ENCODE results near the gene KRTAP10-12.

Gene KRTAP10-12

DNA sequence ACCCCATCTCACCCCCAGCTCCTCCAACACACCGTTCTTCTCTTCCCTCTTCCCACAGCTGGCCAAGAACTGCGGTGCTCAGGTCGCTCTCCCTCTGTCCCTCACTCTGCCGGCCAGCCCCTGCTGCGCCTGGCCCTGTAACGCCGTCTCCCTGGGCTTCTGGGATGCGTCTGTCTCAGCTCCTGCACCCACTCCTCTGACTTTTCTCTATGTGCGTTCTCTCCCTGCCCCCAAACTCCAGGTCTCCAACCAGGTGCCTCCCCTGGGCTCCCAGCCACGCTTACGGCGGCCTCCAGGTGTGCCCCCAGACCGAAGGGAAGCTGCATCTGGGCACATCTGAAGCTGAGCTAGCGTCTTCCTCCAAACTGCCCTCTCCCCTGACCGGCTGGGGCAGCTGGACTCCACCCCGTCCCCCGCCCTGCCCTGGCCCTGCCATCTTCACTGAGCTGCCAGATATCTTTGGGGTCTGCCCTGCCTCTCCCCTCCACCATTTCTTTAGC is 2.6 kb downstream of the KRTAP10-12 start:
- DNase-seq, result no peak

DNA sequence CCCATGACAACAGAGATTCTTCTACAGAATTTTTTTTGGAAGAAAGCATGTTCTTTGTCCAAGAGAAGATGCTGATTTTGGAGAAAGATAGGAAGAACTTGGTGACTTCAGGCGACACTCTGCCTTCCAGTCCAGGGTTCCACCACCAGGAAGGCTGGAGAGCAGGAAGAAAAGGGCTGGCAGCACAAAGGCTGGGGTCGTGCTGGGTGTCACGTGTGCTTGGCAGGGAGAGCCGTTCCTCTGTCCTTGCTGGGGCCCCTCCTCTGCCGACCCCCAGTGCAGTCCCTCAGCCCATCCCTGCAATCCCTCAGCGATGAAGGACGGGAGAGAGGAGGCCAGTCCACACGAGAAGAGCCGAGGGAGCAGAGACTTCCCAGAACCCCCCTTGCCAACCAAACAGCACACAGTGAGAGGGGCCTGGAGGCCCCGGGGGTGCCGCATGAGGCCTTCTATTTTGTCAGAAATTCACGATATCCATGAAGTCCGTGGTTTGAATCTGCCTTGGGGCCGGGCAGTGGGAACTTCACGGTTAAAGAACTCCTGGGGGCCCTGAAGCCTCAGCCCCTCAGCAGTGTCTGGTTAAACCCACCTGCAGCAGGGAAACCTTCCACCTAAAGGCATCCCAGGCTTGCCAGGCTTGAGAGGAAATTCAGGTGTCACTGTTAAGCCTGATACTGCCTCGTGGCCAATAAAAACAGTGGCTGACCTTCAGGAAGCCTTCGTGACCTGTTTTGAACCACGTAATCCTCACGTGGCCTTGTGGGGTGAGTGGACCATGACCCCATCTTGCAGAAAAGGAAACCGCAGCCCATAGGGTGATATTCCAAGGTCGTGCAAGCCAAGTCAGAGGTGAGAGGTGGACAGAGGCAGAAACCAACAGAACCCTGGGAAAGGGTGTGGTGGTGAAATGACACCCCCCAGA is 3.4 kb downstream of the KRTAP10-12 start:
- no peak for DNase-seq

GRCh38 chr21:44701023-44701400 is 4.0 kb downstream of the KRTAP10-12 start:
- no peak for DNase-seq

DNA sequence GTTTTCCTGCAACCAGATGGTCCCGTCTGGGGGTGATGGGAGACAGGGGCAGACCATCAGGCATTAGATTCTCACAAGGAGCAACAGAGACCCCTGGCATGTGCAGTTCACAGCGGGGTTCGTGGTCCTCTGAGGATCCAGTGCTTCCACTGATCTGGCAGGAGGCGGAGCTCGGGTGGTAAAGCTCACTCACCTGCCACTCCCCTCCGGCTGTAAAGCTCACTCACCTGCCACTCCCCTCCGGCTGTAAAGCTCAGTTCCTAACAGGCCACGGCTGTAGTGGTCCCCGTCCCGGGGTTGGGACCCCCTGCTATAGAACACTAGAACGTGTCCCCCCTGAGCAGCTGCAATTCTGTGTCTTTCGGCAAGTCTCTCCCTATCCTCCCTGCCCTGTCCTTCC is 4.6 kb downstream of the KRTAP10-12 start:
- DNase-seq, result no peak

- no peak for DNase-seq
Measured at GRCh38 chr21:44702111-44702972, 5.4 kb downstream of the KRTAP10-12 start.

- no peak for DNase-seq
Measured at GRCh38 chr21:44702973-44703730, 6.2 kb downstream of the KRTAP10-12 start.

- DNase-seq, result no peak
Measured at GRCh38 chr21:44703731-44704635, 7.0 kb downstream of the KRTAP10-12 start.

- DNase-seq, result no peak
Measured at GRCh38 chr21:44704636-44705001, 7.6 kb downstream of the KRTAP10-12 start.

DNA sequence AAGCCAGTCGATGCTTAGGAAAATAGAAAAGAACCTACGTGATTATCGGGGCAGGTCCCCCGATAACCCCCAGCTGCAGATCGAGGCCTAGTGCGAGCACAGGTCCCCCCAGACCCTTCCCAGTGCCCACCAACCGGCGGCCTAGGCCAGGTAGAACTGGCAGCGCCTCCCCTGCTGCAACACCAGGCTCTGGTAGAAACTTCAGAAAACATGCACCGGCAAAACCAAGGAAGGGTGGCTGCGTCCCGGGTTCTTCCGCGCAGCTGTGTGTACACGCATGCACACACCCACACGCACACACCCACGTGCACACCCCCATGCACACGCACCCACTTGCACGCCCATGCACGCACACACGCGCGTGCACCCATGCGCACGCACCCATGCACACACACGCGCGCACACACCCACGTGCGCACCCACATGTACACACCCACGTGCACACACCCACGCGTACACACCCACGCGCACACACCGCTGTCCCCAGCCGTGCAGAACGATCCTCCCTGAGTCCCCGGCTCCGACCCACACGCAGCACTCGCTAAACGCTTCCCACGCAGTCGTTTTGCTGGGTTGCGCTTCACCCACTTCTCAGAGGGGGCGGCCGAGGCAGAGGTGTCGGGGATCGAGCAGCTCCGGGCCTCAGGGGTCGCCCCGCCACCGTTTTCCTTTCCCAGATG is 9.2 kb downstream of the KRTAP10-12 start:
- DNase-seq, result no peak

DNA sequence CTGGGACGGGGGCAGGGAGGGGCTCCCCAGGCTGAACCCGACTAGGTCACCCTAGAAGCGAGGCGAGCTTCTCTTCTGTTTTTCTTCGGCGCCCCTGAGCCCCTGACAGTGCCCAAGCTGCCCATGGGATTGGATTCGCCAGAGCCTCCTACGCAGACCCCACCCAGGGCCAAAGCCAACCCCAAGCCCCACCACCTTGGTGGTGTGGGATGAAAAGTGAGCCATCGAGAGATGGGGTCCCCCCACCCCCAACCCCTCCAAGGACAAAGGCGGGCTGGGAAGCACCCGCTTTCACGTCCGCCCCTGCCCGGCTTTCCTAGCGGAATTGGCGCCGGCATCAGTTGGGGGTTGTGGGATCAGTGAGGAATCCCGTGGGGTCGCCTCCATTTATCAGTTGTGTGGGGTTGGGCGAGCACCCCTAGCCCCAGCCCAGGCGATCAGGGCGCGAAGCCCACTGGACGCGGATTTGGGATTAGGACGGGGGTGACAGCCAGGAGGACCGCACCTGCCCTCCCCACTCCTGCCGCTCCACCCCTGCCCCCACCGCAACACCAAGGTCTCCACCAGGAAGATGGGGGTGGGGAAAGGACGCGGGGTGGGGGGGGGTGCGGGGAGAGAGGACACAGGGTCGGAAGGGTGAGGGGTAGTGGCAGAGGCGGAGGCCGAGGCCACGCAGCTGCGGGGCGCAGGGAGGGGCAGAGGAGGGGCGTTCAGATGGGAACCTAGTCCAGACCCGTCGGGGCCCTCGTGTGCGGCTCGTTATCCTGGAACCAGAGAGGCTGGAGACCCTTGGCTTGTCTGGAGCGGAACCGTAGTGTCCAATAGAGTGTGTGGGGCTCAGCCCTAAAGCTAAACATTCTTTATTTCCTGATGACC is 10.0 kb downstream of the KRTAP10-12 start:
- no peak for DNase-seq

DNA sequence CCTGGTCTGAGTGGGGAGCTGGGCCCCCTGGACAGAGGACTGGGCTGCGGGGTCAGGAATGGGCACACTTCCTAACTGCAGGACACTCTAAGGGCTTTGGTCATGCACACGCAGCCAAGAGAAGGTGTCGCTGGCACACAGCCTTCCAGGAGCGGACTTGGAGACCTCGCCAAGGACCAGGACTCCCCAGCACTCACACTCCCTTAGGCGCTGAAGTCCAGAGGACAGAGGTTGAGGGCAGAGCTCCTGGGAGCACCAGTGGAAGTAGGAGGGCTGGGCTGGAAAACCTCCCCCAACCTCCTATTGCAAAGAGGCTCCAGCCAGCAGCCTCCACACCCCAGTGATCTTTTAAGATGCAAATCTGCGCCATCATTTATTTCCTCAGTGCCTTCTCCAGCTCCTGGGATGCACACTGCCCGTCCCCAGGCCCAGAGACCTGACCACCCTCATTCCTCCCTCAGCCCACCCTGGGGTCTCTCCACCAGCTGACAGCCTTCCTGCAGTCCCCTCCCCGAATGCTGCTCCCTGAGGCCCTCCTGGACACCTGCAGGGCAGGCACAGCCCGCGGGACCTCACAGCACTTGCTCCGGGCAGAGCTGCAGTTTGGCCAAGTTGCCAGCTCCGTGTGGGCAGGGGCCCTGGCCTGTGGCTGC is 11.4 kb downstream of the KRTAP10-12 start:
- DNase-seq, result no peak

DNA sequence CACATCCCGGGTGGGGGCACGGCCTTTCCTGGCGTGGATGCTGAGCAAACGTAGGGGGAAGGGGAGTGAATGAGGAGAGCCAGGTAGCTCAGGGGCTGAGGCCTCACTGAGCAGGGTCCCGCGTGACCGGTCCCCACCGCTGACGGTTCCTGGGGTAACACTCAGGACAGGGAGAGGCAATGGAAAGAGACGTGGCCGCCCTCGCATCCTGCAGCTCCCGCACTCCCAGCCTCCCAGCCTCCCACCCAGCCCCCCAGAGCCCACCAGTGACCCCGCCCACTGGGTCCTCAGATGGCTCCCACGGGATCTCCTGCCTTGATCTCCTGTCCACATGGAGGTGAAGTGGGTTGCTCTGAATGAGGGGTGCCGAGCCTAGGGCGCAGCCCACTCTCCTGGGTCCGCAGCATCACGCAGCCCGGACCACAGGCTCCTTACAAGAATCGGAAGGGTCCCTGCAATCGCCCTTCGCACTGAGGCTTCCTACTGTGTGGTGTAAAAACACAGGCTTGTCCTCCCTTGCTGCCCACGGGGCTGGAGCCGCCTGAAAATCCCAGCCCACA is 12.0 kb downstream of the KRTAP10-12 start:
- peak; percentile 42 to 77 (median 64) for DNase-seq

GRCh38 chr21:44709426-44710293 is 12.7 kb downstream of the KRTAP10-12 start:
- peak in 2 of 4 experiments; percentile 19 to 46 for DNase-seq

DNA sequence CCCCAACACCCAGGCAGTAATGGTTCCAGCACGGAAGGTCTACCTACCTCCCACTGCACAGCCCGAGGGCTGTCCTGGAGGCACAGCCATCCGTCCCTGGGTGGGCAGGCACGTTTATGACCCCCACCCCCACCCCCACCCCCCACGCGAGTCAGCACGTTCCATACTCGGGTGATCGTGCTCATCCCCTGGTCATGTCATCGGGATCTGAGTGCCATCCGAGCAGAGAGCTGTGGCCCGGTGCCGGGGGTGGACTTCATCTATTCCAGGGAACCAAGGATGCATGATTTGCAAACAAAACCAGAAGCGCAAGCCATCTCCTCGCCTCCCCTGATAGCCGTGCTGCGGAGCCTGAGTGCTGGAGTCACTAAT is 13.3 kb downstream of the KRTAP10-12 start:
- DNase-seq, result no peak

DNA sequence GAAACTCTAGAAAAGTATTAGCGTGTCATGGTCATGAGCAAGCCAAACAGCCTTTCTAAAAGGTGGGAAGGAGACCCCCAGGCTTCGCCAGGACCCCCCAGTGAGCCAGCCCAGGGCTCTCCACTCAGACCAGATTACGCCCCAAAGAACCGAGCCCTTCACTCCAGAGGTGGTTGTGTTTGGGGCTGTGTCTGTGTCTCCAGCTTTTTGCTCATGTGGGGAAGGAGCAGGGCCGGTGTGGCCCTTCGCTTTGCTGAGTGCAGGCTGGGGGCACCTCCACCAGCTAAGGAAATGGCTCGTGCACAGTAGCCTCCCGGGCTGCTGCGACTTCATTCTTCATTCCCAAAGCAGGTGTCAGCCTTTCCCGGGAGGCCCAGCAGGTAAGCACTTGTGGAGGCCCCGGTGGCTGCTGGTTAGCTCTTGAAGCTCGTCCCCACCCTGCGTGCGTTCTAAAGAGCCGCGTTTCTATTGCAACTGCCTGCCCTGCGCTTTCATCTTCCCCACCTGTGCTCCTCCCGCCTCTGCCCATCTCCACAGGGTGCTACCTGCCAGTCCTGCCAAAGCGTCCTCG is 13.9 kb downstream of the KRTAP10-12 start:
- no peak for DNase-seq

- no peak for DNase-seq
Measured at GRCh38 chr21:44711327-44712202, 14.6 kb downstream of the KRTAP10-12 start, which contains the start of gene TSPEAR. Gene TSPEAR (minus strand): TSS chr21:44711572. CDS start chr21:44711514, 58 bp downstream.
